Cardiac septum (tissue), 1 donor: Measurements from ENCODE around the gene CMSS1. TPM values are rescaled to one million over a fixed set of nuclear protein-coding genes. Genes with fewer than 3 reads are reported as not detected.

ENCODE experiments used
- DNase-seq: peaks from one replicate; pipeline ENCODE4 v3.0.0-alpha.2; 2020; ENCODE audit warnings: low spot score
- intact Hi-C: fragments of 100-400 bp; cut with DNase I; formaldehyde crosslinking; loops from one replicate; pipeline ENCODE4 v1.14.0; 2022
- total RNA-seq: library from RNA; stranded (reverse); fragmentation: NEBNext Ultra II Directional; extraction: Animal tissue kit (Norgen Biotek cat#: 25700); gene quantifications from one replicate; pipeline ENCODE4 v1.2.1, GENCODE V29; 2021
- donor health status: DM: no; HTN: no; CAD: no.

The CMSS1 gene
- total RNA-seq, 1 donor from 2014 or later = 22.0 TPM

GRCh38 chr3:100124201-100124761, 306.6 kb downstream of the CMSS1 start:
- no peak for DNase-seq

GRCh38 chr3:100125161-100125938, 307.7 kb downstream of the CMSS1 start:
- intact Hi-C loops = no loop called here
- DNase-seq = no peak

More at GRCh38 chr3:100124201-100124761, 306.6 kb downstream of the CMSS1 start:
- intact Hi-C loops = loop anchor here (5.0 kb wide), 1 partner anchor 33 kb away; no protein-coding TSS in a partner anchor

GRCh38 chr3:100127792-100128191, 310.1 kb downstream of the CMSS1 start:
- intact Hi-C loops = no loop called here
- DNase-seq = no peak

- no peak for DNase-seq
- intact Hi-C loops = no loop called here
Observed at GRCh38 chr3:100128565-100128964, 310.9 kb downstream of the CMSS1 start.

GRCh38 chr3:100129941-100130340, 312.3 kb downstream of the CMSS1 start:
- intact Hi-C loops = no loop called here
- no peak for DNase-seq

- intact Hi-C loops = no loop called here
- DNase-seq = no peak
Observed at GRCh38 chr3:100131241-100131640, 313.6 kb downstream of the CMSS1 start.

- no peak for DNase-seq
Observed at GRCh38 chr3:100136921-100137320, 319.3 kb downstream of the CMSS1 start.

GRCh38 chr3:100140976-100141375, 323.3 kb downstream of the CMSS1 start:
- intact Hi-C loops = no loop called here

More at GRCh38 chr3:100136921-100137320, 319.3 kb downstream of the CMSS1 start:
- intact Hi-C loops = no loop called here

GRCh38 chr3:100141586-100141985, 323.9 kb downstream of the CMSS1 start:
- intact Hi-C loops = no loop called here
- DNase-seq = no peak

More at GRCh38 chr3:100140976-100141375, 323.3 kb downstream of the CMSS1 start:
- DNase-seq = no peak

GRCh38 chr3:100144255-100144866, 326.7 kb downstream of the CMSS1 start:
- no peak for DNase-seq
- intact Hi-C loops = no loop called here

- intact Hi-C loops = no loop called here
- DNase-seq = no peak
Observed at GRCh38 chr3:100149130-100149529, 331.5 kb downstream of the CMSS1 start.

GRCh38 chr3:100149713-100150415, 332.2 kb downstream of the CMSS1 start:
- intact Hi-C loops = no loop called here
- DNase-seq = no peak

GRCh38 chr3:100150473-100150872, 332.8 kb downstream of the CMSS1 start:
- intact Hi-C loops = no loop called here

GRCh38 chr3:100151024-100151707, 333.5 kb downstream of the CMSS1 start:
- intact Hi-C loops = no loop called here
- DNase-seq = no peak

More at GRCh38 chr3:100150473-100150872, 332.8 kb downstream of the CMSS1 start:
- DNase-seq = no peak

GRCh38 chr3:100154171-100154570, 336.5 kb downstream of the CMSS1 start:
- intact Hi-C loops = no loop called here
- DNase-seq = no peak

- intact Hi-C loops = loop anchor here (5.0 kb wide), 2 partner anchors 33 to 83 kb away; no protein-coding TSS in a partner anchor
- DNase-seq = no peak
Observed at GRCh38 chr3:100155128-100155527, 337.5 kb downstream of the CMSS1 start.

GRCh38 chr3:100155590-100155989, 337.9 kb downstream of the CMSS1 start:
- DNase-seq = no peak
- intact Hi-C loops = loop anchor here (5.0 kb wide), 2 partner anchors 33 to 83 kb away; no protein-coding TSS in a partner anchor

GRCh38 chr3:100157685-100158084, 340.0 kb downstream of the CMSS1 start:
- intact Hi-C loops = loop anchor here (5.0 kb wide), 2 partner anchors 35 to 85 kb away; no protein-coding TSS in a partner anchor
- DNase-seq = no peak

GRCh38 chr3:100158918-100159330, 341.3 kb downstream of the CMSS1 start:
- intact Hi-C loops = loop anchor here (5.0 kb wide), 2 partner anchors 37 to 87 kb away; no protein-coding TSS in a partner anchor
- no peak for DNase-seq
